HUDEP-2 (cell line): ENCODE results near the gene GTF2A1L.
"Not testable (repeated sequence)": the region's sequence is repeated elsewhere in the genome, so short reads cannot be mapped to it uniquely, and the experiment has no call there.

Experiments
- DNase-seq, 76 experiments: peaks; one replicate each; lab custom pipeline; 2025; ENCODE audit not compliant: unreplicated experiment in 76 of 76; lab: John Stamatoyannopoulos, UW

Gene GTF2A1L, protein sequence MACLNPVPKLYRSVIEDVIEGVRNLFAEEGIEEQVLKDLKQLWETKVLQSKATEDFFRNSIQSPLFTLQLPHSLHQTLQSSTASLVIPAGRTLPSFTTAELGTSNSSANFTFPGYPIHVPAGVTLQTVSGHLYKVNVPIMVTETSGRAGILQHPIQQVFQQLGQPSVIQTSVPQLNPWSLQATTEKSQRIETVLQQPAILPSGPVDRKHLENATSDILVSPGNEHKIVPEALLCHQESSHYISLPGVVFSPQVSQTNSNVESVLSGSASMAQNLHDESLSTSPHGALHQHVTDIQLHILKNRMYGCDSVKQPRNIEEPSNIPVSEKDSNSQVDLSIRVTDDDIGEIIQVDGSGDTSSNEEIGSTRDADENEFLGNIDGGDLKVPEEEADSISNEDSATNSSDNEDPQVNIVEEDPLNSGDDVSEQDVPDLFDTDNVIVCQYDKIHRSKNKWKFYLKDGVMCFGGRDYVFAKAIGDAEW

DNA sequence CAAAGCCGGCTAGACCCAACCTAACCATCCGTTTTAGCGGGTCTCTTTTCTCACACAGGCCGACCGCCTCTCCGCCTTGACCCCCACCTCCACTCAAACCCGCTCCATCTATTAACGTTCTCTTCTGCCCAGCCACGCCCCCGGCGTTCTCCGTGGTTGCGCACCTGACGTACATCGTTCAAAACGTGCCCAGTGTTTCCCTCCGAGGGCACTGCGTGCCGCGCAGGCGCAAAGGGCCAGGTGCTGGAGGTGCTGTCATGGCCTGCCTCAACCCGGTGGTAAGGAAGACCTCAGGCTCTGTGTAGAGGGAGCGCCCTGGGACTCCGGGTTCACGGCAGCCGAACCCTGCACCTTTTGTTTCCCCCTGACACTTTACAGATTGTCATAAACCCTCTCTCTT lies at the start of gene GTF2A1L:
GTF2A1L (plus strand) TSS at position 239 of the 400 bp plus-strand sequence; CDS start at position 258, 19 bp downstream.
- no peak for DNase-seq

- no peak for DNase-seq
Measured at GRCh38 chr2:48568547-48568946, 49.1 kb upstream of the GTF2A1L start.

DNA sequence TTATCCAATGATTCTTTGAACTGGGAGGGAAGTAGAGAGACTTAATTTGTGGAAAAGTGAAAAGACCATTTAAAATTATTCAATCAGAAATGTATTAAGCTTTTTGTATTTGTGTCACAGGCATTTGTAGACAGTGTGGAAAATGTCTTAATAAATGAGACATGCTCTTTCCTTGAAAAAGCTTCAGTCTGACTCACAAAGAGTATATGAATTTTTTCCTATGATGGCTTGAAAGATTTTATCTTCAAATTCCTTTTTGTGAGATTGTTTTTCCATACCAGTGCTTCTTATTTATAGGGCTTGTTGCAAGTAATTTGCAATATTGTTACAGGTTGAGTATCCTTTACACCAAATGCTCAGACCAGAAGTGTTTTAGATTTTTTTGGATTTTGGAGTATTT lies 48.2 kb upstream of the GTF2A1L start:
- no peak for DNase-seq

GRCh38 chr2:48572816-48573215 lies 44.8 kb upstream of the GTF2A1L start:
- DNase-seq: peak in 2 of 76 experiments; percentile 3 to 4

- DNase-seq: no peak
Measured at GRCh38 chr2:48574353-48575287, 43.0 kb upstream of the GTF2A1L start.

- no peak for DNase-seq
Measured at GRCh38 chr2:48578313-48578712, 39.3 kb upstream of the GTF2A1L start.

- DNase-seq: no peak
Measured at GRCh38 chr2:48583961-48584360, 33.7 kb upstream of the GTF2A1L start.

GRCh38 chr2:48584551-48584950 lies 33.1 kb upstream of the GTF2A1L start:
- no peak for DNase-seq

DNA sequence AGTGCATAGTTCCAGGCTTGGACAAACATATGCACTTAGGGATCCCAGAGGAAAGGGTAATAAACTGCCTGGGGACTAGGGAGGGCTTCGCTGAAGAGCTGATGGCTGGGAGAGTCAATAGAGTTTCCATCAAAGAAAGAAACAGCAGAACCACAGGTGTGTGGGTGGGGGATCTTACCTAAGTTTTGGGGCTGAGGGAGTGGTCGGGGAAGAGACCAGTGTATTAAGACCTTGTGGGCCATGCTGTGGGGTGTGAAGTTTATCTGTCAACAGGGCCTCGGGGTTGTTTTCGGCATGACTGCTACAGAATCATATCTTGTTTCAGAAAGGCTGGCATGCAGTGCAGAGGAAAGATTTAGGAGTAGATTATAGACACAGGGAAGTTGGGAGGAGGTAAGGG lies 31.2 kb upstream of the GTF2A1L start:
- DNase-seq: no peak

DNA sequence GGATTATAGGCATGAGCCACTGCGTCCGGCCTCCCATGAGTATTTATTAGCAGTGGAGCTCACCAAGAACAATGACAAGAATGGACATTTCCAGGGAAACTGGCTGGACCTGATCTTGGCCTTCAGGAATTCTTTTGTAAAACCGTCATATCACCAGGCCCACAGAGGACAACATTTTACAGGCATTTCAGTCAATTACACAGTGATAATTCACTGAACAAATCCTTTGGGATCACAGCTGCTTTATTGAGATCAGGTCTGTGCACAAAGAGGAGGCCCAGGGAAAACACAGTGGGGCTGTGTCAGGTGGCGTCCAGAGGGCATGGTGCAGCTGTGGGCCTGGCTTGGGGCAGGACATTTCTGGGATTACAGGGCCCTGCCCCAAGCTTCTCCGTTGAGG lies 30.1 kb upstream of the GTF2A1L start:
- DNase-seq: no peak

DNA sequence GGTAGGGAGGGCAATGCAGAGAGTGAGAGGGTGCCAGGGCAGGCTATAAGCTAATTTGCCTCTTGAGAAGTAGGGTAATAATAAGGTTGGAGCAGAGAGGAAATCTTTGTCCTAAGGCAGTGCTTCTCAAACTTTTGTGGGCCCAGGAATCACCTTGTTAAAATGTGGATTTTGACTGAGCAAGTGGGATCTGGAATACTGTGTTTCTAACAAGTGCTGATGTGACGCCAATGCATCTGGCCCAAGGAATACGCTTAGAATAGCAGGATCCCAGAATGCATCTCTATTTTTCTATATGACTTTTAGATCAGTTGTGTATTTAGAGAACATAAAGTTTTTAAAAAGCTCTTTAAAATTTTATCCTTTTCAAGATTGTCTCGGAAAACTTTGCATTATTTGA lies 29.7 kb upstream of the GTF2A1L start:
- DNase-seq: no peak

GRCh38 chr2:48588745-48589144 lies 28.9 kb upstream of the GTF2A1L start:
- DNase-seq: no peak

DNA sequence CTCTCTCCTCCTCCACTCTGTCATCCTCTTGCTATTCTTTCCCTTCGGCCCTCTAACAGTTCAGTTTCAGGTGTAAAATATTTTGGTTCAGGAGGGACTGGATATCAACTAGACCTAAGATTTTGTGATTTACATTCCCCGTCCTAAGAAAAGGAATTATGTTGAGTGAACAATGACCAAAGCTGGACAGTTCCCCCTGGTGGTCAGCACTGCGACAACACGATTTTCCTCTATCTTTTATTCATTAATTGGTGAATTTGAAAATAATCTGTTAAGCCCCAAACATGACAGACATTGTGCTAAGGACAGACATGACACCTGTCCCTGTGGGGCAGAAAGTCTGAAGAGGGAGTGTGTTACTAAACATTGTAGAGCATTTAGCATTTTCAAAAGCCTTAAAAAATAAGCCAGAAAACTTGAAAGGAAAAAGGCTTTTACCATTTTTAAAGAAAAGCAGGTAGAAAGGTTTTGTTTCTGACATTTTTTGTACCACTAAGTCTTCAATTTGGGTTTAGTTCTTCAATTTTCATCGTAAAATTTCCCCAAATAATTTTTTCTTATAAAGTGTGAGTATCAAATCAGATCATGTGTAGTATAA lies 28.4 kb upstream of the GTF2A1L start:
- peak in 8 of 76 experiments; percentile 2 to 17 (median 10) for DNase-seq

DNA sequence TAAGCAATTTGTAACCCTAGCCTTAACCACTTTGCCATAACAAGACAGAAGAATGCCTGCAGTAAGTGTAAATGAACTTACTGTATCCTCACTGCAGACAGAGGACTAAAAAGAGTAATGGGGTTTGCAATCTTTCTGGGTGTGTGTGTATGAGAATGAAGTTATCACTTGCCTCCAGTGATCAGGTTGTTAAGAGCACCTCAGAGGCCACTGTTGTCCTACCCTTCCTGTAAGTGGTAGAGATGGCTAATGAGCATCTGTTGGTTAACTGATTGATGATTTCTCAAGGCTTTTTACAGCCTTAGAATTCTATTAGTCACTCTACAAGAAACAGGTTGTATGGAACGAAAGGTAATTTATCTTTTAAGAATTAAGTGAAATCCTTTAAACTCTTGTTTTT lies 27.6 kb upstream of the GTF2A1L start:
- no peak for DNase-seq

- no peak for DNase-seq
Measured at GRCh38 chr2:48592067-48592466, 25.6 kb upstream of the GTF2A1L start.

GRCh38 chr2:48596751-48597150 lies 20.9 kb upstream of the GTF2A1L start:
- not testable (repeated sequence) for DNase-seq

- no peak for DNase-seq
Measured at GRCh38 chr2:48597492-48597891, 20.2 kb upstream of the GTF2A1L start.

GRCh38 chr2:48600204-48600813 lies 17.3 kb upstream of the GTF2A1L start:
- peak in 30 of 76 experiments; percentile 2 to 69 (median 40) for DNase-seq

DNA sequence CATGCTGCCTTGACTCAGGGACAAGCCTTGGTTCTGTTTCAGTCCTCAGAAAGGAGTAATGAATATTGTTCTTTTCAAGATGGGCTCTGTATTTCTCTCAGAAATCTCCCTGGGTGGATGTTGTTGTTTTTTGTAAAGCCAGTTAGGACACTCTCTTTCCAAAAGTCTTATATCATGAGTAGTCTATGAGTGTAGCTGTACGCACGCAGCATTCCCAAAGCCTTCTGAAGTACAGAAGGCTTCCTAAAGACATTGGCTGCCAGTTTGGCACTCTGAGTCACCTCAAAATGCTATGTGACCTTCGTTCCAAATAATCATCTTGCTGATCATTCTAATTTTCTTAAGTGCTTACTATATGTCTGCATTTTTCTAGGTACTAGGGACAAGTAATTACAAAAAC lies 16.7 kb upstream of the GTF2A1L start:
- no peak for DNase-seq

DNA sequence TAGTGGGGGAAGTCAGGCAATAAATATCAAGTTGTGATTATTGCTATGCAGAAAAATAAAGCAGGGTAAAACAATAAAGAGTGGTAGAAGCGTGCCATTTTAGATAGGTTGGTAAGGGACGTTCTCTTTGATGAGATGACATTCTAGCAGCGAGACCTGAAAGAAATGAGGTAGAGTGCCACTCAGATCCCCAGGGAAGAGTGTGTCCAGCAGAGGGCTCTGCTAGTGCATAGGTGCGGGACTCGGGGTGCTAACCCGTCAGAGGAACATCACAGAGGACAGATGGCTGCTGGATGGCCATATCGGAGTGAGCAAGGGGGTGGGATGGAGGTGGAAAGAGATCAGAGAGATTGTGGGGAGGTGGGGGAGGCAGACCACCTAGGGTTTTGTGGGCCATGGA lies 16.3 kb upstream of the GTF2A1L start:
- peak in 56 of 76 experiments; percentile 3 to 71 (median 34) for DNase-seq
